Memory B cell (primary cell): Measurements from ENCODE around the gene SPECC1.
"Not testable (repeated sequence)": the region's sequence is repeated elsewhere in the genome, so short reads cannot be mapped to it uniquely, and the experiment has no call there.

Experiments used
- ATAC-seq: fragments of 150-1000 bp; cut with Tn5 transposase; 2 replicates; pipeline ENCODE4 v1.10.0; 2021; ENCODE audit warnings: low read depth, mild to moderate bottlenecking, moderate library complexity
- DNase-seq, 2 donors: peaks; one replicate each; pipeline ENCODE4 v3.0.0; 2022; ENCODE audit warnings: low spot score in 2 of 2
- H3K27ac Mint-ChIP-seq: one replicate; pipeline ENCODE4 v1.8.0; 2022; ENCODE audit warnings: mild to moderate bottlenecking, moderate library complexity, mixed read lengths
- H3K27me3 Mint-ChIP-seq: one replicate; pipeline ENCODE4 v1.8.0; 2022; ENCODE audit warnings: mixed read lengths
- H3K36me3 Mint-ChIP-seq: one replicate; pipeline ENCODE4 v1.8.0; 2022; ENCODE audit warnings: mild to moderate bottlenecking, mixed read lengths
- H3K4me1 Mint-ChIP-seq: one replicate; pipeline ENCODE4 v1.8.0; 2022; ENCODE audit warnings: mixed read lengths
- H3K4me3 Mint-ChIP-seq: one replicate; pipeline ENCODE4 v1.8.0; 2022; ENCODE audit warnings: mild to moderate bottlenecking, moderate library complexity, mixed read lengths
- H3K9me3 Mint-ChIP-seq: one replicate; pipeline ENCODE4 v1.8.0; 2022; ENCODE audit warnings: mixed read lengths

SPECC1 gene

DNA sequence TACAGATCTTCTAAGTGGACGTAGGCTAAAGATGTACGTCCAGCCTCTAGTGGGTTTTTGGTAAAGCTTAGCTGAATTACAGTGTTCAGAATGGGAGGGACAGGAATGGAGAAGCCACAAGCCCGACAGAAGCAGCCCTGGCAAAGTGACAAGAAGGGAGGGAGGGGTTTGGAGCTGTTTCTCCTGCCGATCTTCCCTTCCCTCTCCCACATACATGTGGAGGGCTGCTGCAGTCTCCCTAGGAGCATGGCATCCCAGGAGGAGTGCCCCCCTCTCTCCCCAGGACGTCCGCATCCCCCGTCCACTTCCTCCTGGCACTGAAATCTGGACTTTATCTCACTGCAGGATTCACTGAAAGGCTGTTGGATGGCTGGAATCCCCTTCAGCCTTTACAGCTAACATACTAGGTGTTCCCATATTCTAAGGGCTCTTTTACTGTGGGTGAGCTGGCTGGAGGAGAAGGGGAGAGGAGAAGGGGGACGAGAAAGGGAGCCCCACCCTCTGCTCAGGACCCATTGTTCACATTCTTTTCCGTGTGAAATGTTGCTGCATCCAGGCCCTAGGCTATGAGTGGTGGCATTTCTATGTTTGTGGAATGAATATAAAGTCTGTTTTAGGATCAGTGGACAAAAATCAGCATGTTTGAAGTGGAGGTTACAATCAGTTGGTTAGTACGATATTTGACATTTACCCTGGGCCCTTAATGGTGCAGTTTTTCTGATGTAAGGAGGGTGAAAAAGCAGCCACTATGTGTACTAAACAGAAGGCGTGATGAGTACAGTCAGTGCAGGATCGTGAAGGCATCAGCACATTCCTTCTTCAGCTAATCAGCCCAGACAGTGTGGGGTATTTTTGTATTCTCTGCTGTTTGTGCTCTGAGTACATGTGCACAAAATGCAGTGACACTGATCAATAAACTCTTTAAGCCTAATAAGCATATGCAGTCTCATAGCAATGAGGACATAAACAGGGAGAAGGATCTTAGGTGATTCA is 94.6 kb downstream of the SPECC1 start:
- Mint-ChIP-seq H3K27me3 (peaks cover 13% of the 10 kb centered on the region), H3K9me3 (no peaks in the 10 kb centered on the region), H3K36me3 (no peaks in the 10 kb centered on the region), H3K27ac (no peak overlapping the region), H3K4me3 (no peak overlapping the region), H3K4me1 (peaks cover 2% of the 10 kb centered on the region)
- DNase-seq (no peak), ATAC-seq (no peak)

DNA sequence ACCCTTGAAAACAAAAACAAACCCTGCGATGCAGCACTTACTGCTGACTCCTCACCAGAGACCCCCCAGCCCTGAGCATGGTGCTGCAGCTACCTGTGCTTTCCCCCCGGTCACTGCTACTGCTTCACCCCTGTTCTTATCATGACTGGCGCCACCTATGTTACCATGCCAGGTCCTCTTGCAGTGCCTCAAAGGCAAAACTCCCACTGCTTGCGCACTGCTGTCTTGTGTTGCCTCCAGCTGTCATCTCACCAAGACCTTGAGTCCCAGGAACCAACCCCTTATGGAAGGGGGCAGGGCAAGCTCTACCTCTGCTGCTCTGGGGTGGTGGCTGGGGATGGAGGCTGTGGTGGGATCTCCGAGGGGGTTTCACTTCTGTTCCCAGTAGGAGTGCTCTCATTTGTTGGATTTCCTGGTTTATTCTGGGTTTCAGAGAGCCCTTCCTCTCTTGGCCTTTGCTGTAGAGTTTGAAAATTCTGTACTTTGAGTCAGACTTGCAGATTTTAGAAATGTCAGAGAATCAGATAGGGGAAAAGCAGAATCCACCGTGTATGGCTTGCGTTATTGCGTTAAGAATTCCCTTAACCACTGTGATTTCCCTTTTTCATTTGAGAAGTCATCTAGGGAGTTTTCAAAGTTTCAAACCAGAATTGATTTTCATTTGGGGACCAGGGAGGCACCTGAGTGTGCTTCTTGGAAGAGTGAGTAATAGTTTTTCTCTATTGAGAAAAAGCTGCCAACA is 96.6 kb downstream of the SPECC1 start:
- H3K36me3 Mint-ChIP-seq: no peaks in the 10 kb centered on the region
- no peak overlapping the region for H3K27ac Mint-ChIP-seq
- no peaks in the 10 kb centered on the region for H3K9me3 Mint-ChIP-seq
- ATAC-seq (no peak), DNase-seq (no peak)
- H3K4me3 Mint-ChIP-seq: no peak overlapping the region
- H3K27me3 Mint-ChIP-seq: peaks cover 15% of the 10 kb centered on the region
- no peaks in the 10 kb centered on the region for H3K4me1 Mint-ChIP-seq

DNA sequence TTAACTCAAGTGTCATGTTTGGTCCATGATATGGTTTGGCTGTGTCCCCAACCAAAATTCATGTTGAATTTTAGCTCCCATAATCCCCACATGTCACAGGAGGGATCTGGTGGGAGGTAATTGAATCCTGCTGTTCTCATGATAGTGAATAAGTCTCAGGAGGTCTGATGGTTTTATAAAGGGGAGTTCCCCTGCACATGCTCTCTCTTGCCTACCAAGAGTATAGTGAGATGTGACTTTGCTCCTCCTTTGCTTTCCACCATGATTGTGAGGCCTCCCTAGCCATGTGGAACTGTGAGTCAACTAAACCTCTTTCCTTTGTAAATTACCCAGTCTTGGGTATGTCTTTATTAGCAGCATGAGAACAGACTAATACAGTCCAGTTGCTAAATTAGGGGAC is 97.3 kb downstream of the SPECC1 start:
- H3K27me3 Mint-ChIP-seq: peaks cover 12% of the 10 kb centered on the region
- H3K36me3 Mint-ChIP-seq, DNase-seq, H3K4me3 Mint-ChIP-seq, ATAC-seq, H3K4me1 Mint-ChIP-seq, H3K27ac Mint-ChIP-seq, H3K9me3 Mint-ChIP-seq: not testable (repeated sequence)

DNA sequence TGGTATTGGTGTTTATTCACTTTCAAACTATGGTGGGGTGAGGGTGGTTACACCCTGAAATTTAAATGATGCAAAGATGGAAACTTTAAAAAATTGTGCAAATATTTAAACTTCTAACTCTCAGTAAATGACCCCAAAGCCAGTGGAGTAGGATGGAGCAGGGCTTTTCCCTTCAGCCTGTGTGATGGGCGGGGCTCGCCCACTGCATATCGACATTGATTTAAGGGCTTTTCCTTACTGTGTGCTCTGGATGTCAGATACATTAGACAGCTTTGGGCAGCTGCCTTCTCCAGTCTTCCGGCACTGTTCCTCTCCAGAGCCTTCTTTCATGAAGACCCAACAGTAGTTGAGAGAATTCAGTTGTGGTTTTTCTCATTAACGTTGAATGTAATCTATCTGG is 99.9 kb downstream of the SPECC1 start:
- Mint-ChIP-seq H3K36me3 (no peaks in the 10 kb centered on the region), H3K9me3 (no peaks in the 10 kb centered on the region), H3K4me1 (no peaks in the 10 kb centered on the region), H3K27me3 (peaks cover 9% of the 10 kb centered on the region), H3K4me3 (no peak overlapping the region), H3K27ac (no peak overlapping the region)
- DNase-seq: no peak
- no peak for ATAC-seq

DNA sequence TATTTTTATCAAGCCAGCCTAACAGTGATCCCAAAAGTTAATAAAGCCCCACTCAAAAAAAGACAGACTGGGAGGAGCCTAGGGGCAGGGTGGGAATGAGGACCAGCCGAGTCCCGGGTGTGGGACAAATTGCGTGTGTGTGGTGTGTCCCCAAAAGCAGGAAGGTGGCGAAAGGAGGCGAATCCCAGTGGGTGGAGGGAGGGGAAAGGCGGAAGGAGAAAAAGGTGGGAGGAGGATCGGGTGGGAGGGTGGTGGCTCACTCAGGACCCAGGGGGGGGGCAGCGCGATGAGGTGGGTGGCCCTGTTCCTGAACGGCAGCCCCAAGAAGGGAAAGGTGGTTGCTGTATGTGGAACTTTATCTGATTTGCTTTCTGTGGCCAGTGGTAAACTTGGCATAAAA is 102.4 kb downstream of the SPECC1 start:
- Mint-ChIP-seq H3K4me1 (no peaks in the 10 kb centered on the region), H3K27ac (no peak overlapping the region), H3K36me3 (no peaks in the 10 kb centered on the region), H3K9me3 (no peaks in the 10 kb centered on the region), H3K27me3 (peaks cover 5% of the 10 kb centered on the region), H3K4me3 (no peak overlapping the region)
- ATAC-seq (no peak), DNase-seq (no peak)

- no peaks in the 10 kb centered on the region for H3K36me3 Mint-ChIP-seq
Observed at GRCh38 chr17:20114466-20114865, 105.3 kb downstream of the SPECC1 start.

DNA sequence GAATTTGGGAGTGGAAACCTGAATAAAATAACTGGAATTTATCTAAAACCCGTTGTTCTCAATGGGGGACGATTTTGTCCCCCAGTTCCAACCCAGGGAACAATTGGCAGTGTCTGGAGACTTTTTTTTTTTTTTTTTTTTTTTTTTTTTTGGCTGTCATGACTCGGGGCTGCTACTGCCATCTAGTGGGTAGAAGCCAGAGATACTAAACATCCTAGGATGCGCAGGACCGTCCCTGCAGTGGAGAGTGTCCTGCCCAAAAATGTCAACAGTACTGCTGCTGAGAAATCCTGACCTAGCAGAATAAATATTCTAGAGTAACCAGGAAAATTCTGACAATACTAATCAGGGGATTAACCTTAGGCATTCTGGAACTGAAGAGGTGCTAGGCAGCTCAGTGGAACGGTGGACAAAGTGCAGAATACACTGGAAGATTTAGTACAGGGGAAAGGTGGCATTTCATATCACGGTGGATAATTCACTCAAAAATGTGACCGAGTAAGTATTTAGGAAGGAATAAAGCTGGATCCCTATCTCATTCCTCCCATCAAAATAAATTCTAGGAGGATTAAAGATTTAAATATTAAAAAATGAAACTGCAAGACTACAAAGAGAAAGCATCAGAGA is 107.6 kb downstream of the SPECC1 start:
- DNase-seq (peak; percentile 43 to 54), ATAC-seq (peak; percentile 78)
- Mint-ChIP-seq H3K27ac (no peak overlapping the region), H3K9me3 (no peaks in the 10 kb centered on the region), H3K27me3 (no peaks in the 10 kb centered on the region), H3K36me3 (no peaks in the 10 kb centered on the region), H3K4me1 (peaks cover 2% of the 10 kb centered on the region), H3K4me3 (no peak overlapping the region)

More at GRCh38 chr17:20114466-20114865, 105.3 kb downstream of the SPECC1 start:
- no peak for DNase-seq
- Mint-ChIP-seq H3K4me1 (peaks cover 2% of the 10 kb centered on the region), H3K27ac (no peak overlapping the region), H3K27me3 (peaks cover 1% of the 10 kb centered on the region), H3K9me3 (no peaks in the 10 kb centered on the region), H3K4me3 (no peak overlapping the region)
- no peak for ATAC-seq

- no peak for ATAC-seq
- no peak overlapping the region for H3K27ac Mint-ChIP-seq
- no peak overlapping the region for H3K4me3 Mint-ChIP-seq
- no peaks in the 10 kb centered on the region for H3K9me3 Mint-ChIP-seq
- H3K27me3 Mint-ChIP-seq: peaks cover 6% of the 10 kb centered on the region
- no peaks in the 10 kb centered on the region for H3K36me3 Mint-ChIP-seq
- H3K4me1 Mint-ChIP-seq: peaks cover 2% of the 10 kb centered on the region
- DNase-seq: no peak
Observed at GRCh38 chr17:20118280-20118679, 109.1 kb downstream of the SPECC1 start.

GRCh38 chr17:20120836-20121235 is 111.7 kb downstream of the SPECC1 start:
- H3K36me3 Mint-ChIP-seq: no peaks in the 10 kb centered on the region
- DNase-seq (no peak), ATAC-seq (no peak)
- H3K27me3 Mint-ChIP-seq: peaks cover 6% of the 10 kb centered on the region
- H3K27ac Mint-ChIP-seq: no peak overlapping the region
- H3K9me3 Mint-ChIP-seq: no peaks in the 10 kb centered on the region
- peaks cover 2% of the 10 kb centered on the region for H3K4me1 Mint-ChIP-seq
- H3K4me3 Mint-ChIP-seq: no peak overlapping the region

DNA sequence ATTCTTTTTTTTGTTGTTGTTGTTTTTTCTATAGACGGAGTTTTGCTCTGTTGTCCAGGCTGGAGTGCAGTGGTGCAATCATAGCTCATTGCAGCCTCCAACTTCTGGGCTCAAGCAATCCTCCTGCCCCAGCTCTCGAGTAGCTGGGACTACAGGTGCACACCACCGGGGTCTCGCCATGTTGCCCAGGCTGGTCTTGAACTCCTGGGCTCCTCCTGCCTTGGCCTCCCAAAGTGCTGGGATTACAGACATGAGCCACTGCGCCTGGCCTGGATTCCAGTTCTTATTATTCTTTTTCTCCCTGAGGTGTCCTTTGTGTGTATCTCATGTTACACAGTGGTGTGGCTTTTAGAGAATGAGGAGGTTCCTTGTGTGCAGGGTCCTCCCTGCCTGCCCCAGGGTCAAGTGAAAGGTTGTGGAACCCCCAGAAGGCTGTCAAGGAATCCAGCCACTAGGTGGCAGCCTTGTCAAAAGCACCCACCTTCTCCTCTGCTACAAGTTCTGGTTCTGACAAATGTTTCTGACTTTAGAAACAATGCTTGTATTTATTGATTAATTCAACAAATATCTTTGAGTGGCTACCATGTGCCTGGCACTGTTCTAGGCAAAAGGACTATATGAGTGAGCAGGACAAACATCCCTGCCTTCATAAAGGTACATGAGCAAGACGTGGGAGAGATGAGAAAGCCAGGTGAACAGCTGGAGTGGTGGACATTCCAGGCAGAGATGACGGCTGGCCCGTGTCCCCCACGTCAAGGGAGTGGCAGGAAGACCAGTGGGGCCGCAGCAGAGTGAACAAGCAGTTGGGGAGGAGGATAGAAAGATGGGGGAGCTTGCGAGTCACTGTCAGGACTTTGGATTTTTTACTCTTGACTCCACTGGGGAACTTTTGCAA is 112.4 kb downstream of the SPECC1 start:
- no peaks in the 10 kb centered on the region for H3K9me3 Mint-ChIP-seq
- peaks cover 6% of the 10 kb centered on the region for H3K27me3 Mint-ChIP-seq
- H3K27ac Mint-ChIP-seq: no peak overlapping the region
- peaks cover 2% of the 10 kb centered on the region for H3K4me1 Mint-ChIP-seq
- ATAC-seq (peak; percentile 85), DNase-seq (peak; percentile 67 to 70)
- no peaks in the 10 kb centered on the region for H3K36me3 Mint-ChIP-seq
- H3K4me3 Mint-ChIP-seq: no peak overlapping the region

DNA sequence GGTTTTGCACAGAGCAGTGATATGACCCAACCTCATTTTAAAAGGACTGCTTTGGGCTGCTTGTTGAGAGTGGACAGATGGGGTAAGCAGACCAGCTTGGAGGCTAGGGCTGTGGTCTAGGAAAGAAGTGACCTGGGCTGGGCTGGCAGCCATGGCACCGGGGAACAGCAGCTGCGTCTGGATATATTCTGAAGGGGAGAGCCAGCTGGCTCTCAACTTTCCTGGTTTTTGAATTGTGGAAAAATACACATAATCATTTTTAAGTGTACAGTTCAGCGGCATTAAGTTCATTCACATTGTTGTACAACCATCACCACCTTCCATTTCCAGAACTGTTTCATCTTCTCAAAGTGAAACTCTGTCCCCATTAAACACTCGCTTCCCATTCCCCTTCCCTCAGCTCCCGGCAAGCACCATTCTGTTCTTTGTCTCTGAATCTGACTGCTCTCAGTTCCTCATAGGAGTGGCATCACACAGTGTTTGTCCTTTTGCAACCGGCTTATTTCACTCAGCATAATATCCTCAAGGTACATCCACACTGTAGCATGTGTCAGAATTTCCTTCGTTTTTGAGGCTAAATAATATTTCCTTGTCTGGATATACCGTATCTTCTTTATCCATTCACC is 113.2 kb downstream of the SPECC1 start:
- DNase-seq (no peak), ATAC-seq (no peak)
- H3K36me3 Mint-ChIP-seq: no peaks in the 10 kb centered on the region
- H3K4me3 Mint-ChIP-seq: no peak overlapping the region
- no peak overlapping the region for H3K27ac Mint-ChIP-seq
- H3K27me3 Mint-ChIP-seq: peaks cover 6% of the 10 kb centered on the region
- no peaks in the 10 kb centered on the region for H3K9me3 Mint-ChIP-seq
- no peaks in the 10 kb centered on the region for H3K4me1 Mint-ChIP-seq

DNA sequence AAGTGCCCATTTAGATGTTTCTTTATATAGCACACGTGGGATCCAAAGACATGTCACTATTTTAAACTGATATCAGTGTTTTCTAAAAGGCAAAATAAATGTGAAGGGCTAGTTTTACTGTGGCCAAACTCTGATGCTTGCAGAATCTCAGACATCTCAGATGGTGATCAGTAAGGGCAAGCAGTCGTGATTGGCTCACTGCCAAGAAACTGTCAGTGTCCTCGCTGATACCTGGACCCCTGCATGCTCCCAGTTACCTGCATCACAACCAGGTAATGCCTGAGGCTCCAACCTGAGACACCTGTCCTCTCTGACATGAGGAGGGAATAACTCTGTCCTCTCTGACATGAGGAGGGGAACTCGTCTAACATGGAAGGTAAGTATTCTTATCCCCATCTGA is 114.0 kb downstream of the SPECC1 start:
- Mint-ChIP-seq H3K27ac (no peak overlapping the region), H3K4me1 (no peaks in the 10 kb centered on the region), H3K27me3 (peaks cover 7% of the 10 kb centered on the region), H3K36me3 (no peaks in the 10 kb centered on the region), H3K9me3 (no peaks in the 10 kb centered on the region), H3K4me3 (no peak overlapping the region)
- ATAC-seq (no peak), DNase-seq (no peak)

- Mint-ChIP-seq H3K27ac (no peak overlapping the region), H3K36me3 (no peaks in the 10 kb centered on the region), H3K4me1 (no peaks in the 10 kb centered on the region), H3K9me3 (no peaks in the 10 kb centered on the region), H3K27me3 (peaks cover 8% of the 10 kb centered on the region), H3K4me3 (no peak overlapping the region)
- ATAC-seq (no peak), DNase-seq (no peak)
Observed at GRCh38 chr17:20125724-20126123, 116.6 kb downstream of the SPECC1 start.
